Measurements from ENCODE around the gene PRICKLE4.

Gene PRICKLE4

GRCh38 chr6:41771058-41771983 lies 9.3 kb upstream of the PRICKLE4 start:
- no peak for DNase-seq (ENCODE audit: low read depth in 2 of 2)

- no peak for DNase-seq (ENCODE audit: low read depth in 2 of 2)
Measured at GRCh38 chr6:41774841-41775240, 5.7 kb upstream of the PRICKLE4 start.

- no peak for DNase-seq (ENCODE audit: low read depth in 2 of 2)
Measured at GRCh38 chr6:41775293-41775882, 5.2 kb upstream of the PRICKLE4 start.

- DNase-seq (ENCODE audit: low read depth in 2 of 2) = no peak
Measured at GRCh38 chr6:41777551-41778285, 2.9 kb upstream of the PRICKLE4 start.

GRCh38 chr6:41778895-41779294 lies 1.7 kb upstream of the PRICKLE4 start:
- DNase-seq (ENCODE audit: low read depth in 2 of 2) = no peak

- DNase-seq (ENCODE audit: low read depth in 2 of 2) = no peak
Measured at GRCh38 chr6:41779336-41779735, 1.2 kb upstream of the PRICKLE4 start.

GRCh38 chr6:41779788-41780550 lies 613 bp upstream of the PRICKLE4 start, which contains the start of gene FRS3:
TSS of gene FRS3 (minus strand) at chr6:41779900. CDS start at chr6:41776987, 2,913 bp downstream.
- DNase-seq (ENCODE audit: low read depth in 2 of 2) = peak; percentile 97 to 98

GRCh38 chr6:41781366-41781730 lies 766 bp downstream of the PRICKLE4 start:
- no peak for DNase-seq (ENCODE audit: low read depth in 2 of 2)

GRCh38 chr6:41783106-41783780 lies 2.7 kb downstream of the PRICKLE4 start:
- DNase-seq (ENCODE audit: low read depth in 2 of 2) = no peak

- no peak for DNase-seq (ENCODE audit: low read depth in 2 of 2)
Measured at GRCh38 chr6:41784581-41785171, 4.1 kb downstream of the PRICKLE4 start.

- no peak for DNase-seq (ENCODE audit: low read depth in 2 of 2)
Measured at GRCh38 chr6:41785254-41785653, 4.7 kb downstream of the PRICKLE4 start.

GRCh38 chr6:41785689-41786450 lies 5.3 kb downstream of the PRICKLE4 start:
- no peak for DNase-seq (ENCODE audit: low read depth in 2 of 2)

GRCh38 chr6:41786451-41787218 lies 6.1 kb downstream of the PRICKLE4 start:
- peak; percentile 70 to 79 for DNase-seq (ENCODE audit: low read depth in 2 of 2)

- peak; percentile 86 to 92 for DNase-seq (ENCODE audit: low read depth in 2 of 2)
Measured at GRCh38 chr6:41787219-41787917, 6.8 kb downstream of the PRICKLE4 start, which contains the start of gene TOMM6. TSS of gene TOMM6 (plus strand) at chr6:41787694. CDS start at chr6:41787698, 4 bp downstream.

GRCh38 chr6:41789390-41789724 lies 8.8 kb downstream of the PRICKLE4 start:
- no peak for DNase-seq (ENCODE audit: low read depth in 2 of 2)

GRCh38 chr6:41790045-41790444 lies 9.5 kb downstream of the PRICKLE4 start:
- DNase-seq (ENCODE audit: low read depth in 2 of 2) = no peak

- no peak for DNase-seq (ENCODE audit: low read depth in 2 of 2)
Measured at GRCh38 chr6:41791305-41791704, 10.7 kb downstream of the PRICKLE4 start.

GRCh38 chr6:41791984-41792383 lies 11.4 kb downstream of the PRICKLE4 start:
- DNase-seq (ENCODE audit: low read depth in 2 of 2) = no peak

GRCh38 chr6:41796474-41796873 lies 15.9 kb downstream of the PRICKLE4 start:
- no peak for DNase-seq (ENCODE audit: low read depth in 2 of 2)

All from stimulated activated CD8-positive, alpha-beta memory T cell treated with anti-CD3 and anti-CD28 coated beads, Interleukin-15, amount 100 ng/mL, for 4 hours (primary cell).